Aorta (tissue), 5 donors: ENCODE measurements around the gene DCAF8. TPM values are rescaled to one million over a fixed set of nuclear protein-coding genes. Genes with fewer than 3 reads are reported as not detected.
"Not testable (repeated sequence)": the region's sequence is repeated elsewhere in the genome, so short reads cannot be mapped to it uniquely, and the experiment has no call there.

Experiments used
- ATAC-seq: fragments of 200-7000 bp; cut with Tn5 transposase; one replicate; pipeline ENCODE4 v1.9.1; 2022; ENCODE audit warnings: moderate library complexity; ENCODE audit not compliant: low FRiP score
- DNase-seq, 2 donors: peaks; one replicate each; pipeline ENCODE4 v3.0.0-alpha.2; 2020
- H3K27ac ChIP-seq, 2 donors: one replicate each; pipeline ENCODE4 v1.5.1; 2013; ENCODE audit warnings: low read length in 2 of 2, mild to moderate bottlenecking in 2 of 2, moderate library complexity in 2 of 2, control low read depth in 1 of 2, inconsistent platforms in 1 of 2, low read depth in 1 of 2
- H3K27me3 ChIP-seq, 2 donors: one replicate each; pipeline ENCODE4 v1.6.1; 2013; ENCODE audit warnings: control low read depth in 1 of 2, low read length in 1 of 2, mild to moderate bottlenecking in 1 of 2, moderate library complexity in 1 of 2; ENCODE audit not compliant: insufficient read depth in 2 of 2, control insufficient read depth in 1 of 2
- H3K36me3 ChIP-seq, 2 donors: one replicate each; pipeline ENCODE4 v1.6.1; 2013; ENCODE audit warnings: control low read depth in 1 of 2, low read length in 1 of 2, mild to moderate bottlenecking in 1 of 2; ENCODE audit not compliant: insufficient read depth in 2 of 2, control insufficient read depth in 1 of 2
- H3K4me1 ChIP-seq, 2 donors: one replicate each; pipeline ENCODE4 v1.6.1; 2013; ENCODE audit warnings: low read length in 2 of 2, control low read depth in 1 of 2, mild to moderate bottlenecking in 1 of 2, moderate library complexity in 1 of 2; ENCODE audit not compliant: insufficient read depth in 2 of 2, control insufficient read depth in 1 of 2
- H3K4me3 ChIP-seq, 2 donors: one replicate each; pipeline ENCODE4 v1.5.1; 2013; ENCODE audit warnings: low read length in 2 of 2, control low read depth in 1 of 2, mild to moderate bottlenecking in 1 of 2
- H3K9me3 ChIP-seq: one replicate; pipeline ENCODE4 v1.6.1; 2013; ENCODE audit warnings: mild to moderate bottlenecking, low read length; ENCODE audit not compliant: control insufficient read depth
- WGBS, 2 donors: extraction: QIAGEN DNeasy Blood & Tissue Kit; methylation state at CpG; one replicate each; pipeline ENCODE4 v1.1.7; 2013; 5-methylcytosine and 5-hydroxymethylcytosine counted together
- intact Hi-C, 2 donors: fragments of 100-400 bp; cut with DNase I; formaldehyde crosslinking; loops; one replicate each; pipeline versions ENCODE4 v1.14.2 to v1.15.0; 2022
- polyA plus RNA-seq, 2 donors: library from polyadenylated mRNA; stranded (reverse); fragments of 200-250 nt; gene quantifications; one replicate each; pipeline ENCODE4 v1.2.3, GENCODE V29; 2013
- total RNA-seq, 2 donors: library from RNA; stranded (reverse); fragmentation: NEBNext Ultra II Directional; extraction: Animal tissue kit (Norgen Biotek cat#: 25700); gene quantifications; one replicate each; pipeline ENCODE4 v1.2.1, GENCODE V29; 2021
- donor health status: healthy with polysubstance abuse.
- donor health status: Bipolar disorder and iron deficiency.
- donor health status: DM: no; HTN: no; CAD: no.
- donor health status: DM: no; HTN: no; CAD: no.
- donor health status: DM: yes; HTN: yes; CAD: no.

Gene DCAF8
- total and polyA plus RNA-seq, 4 donors: 39.2 to 152 (median 131) TPM

GRCh38 chr1:160293020-160293968 is 30.9 kb upstream of the DCAF8 start:
- intact Hi-C loops: loop anchor here (5.0 kb wide), 2 partner anchors 101 to 191 kb away; partner anchors contain the start of gene CASQ1 (in 1 of the 2)
- DNase-seq: no peak
- no peak for ATAC-seq
- Histone ChIP-seq H3K27me3 (no peaks in the 10 kb centered on the region), H3K4me1 (no peaks in the 10 kb centered on the region), H3K36me3 (peaks cover 40 to 41% of the 10 kb centered on the region in 2 donors), H3K4me3 (no peak overlapping the region), H3K9me3 (no peaks in the 10 kb centered on the region), H3K27ac (no peak overlapping the region)
- 75 to 77% methylated on average over 8 of the region's 8 CpGs for WGBS, 2 donors

DNA sequence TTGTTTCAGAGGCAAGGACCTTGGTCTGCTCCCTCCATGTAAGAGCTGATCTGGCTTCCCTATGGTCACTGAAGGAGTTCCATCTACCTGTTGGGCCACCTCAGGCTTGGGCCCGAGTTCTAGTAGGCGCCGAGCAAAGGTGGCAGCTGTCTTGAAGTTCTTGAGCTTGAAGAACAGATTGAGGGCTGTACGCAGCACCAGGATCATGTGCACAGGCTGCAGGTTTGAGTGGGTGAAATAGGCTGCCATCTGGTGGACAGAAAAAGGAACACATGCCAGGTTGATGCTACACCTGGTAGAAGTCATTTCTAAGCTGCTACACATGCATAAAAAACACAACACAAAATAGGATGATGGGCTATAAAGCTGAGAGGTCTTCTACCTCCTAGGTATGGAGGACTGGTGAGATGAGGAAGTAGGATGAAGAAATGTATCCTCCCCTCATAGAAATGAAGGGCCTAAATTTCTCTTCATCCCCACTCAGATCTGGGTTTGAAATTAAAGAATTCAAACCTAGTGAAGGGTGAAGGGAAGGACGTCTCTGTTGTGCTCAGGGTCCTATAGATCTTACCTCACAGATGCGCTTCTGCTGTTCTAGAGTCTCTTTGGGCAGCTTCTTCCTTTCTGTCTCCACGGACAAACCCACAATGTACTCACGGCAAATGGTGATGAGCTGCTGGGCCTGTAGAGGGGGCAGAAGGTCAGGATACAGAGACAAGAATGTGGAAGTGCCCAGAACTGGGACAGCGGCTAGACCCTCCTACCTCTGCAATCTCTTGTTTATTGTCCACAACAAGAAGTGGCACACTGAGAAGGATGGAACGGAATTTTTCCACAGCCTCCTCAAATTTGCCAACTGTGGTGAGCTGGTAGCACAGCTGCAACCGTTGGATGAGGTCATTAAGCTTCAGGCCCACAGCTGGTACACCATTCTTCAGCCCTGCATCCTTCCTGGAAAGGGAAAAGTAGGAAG is 29.2 kb upstream of the DCAF8 start:
- H3K4me3 ChIP-seq: no peak overlapping the region
- H3K9me3 ChIP-seq: no peaks in the 10 kb centered on the region
- H3K36me3 ChIP-seq: peaks cover 30 to 37% of the 10 kb centered on the region in 2 donors
- no peaks in the 10 kb centered on the region for H3K27me3 ChIP-seq
- peak overlapping the region in 1 of 2 donors; percentile 25 for H3K27ac ChIP-seq
- DNase-seq (peak in 1 of 2 donors; percentile 61), ATAC-seq (peak; percentile 83)
- H3K4me1 ChIP-seq: no peaks in the 10 kb centered on the region
- WGBS, 2 donors: 31 to 32% methylated on average over 11 of the region's 11 CpGs
- intact Hi-C loops: loop anchor here (2.0 to 5.0 kb wide), 3 partner anchors 99 to 191 kb away; partner anchors contain the start of gene CASQ1 (in 1 of the 2)

- peaks cover 16 to 17% of the 10 kb centered on the region in 2 donors for H3K36me3 ChIP-seq
Measured at GRCh38 chr1:160287769-160288168, 25.4 kb upstream of the DCAF8 start.

GRCh38 chr1:160285506-160285905 is 23.2 kb upstream of the DCAF8 start:
- no peak for ATAC-seq
- DNase-seq: no peak
- H3K4me1 ChIP-seq: peaks cover 0 to 7% of the 10 kb centered on the region in 2 donors
- no peaks in the 10 kb centered on the region for H3K9me3 ChIP-seq
- no peaks in the 10 kb centered on the region for H3K27me3 ChIP-seq
- WGBS, 2 donors: 81 to 82% methylated on average over 23 of the region's 23 CpGs
- no peak overlapping the region for H3K4me3 ChIP-seq
- intact Hi-C loops: loop anchor here (2.0 to 5.0 kb wide), 3 partner anchors 23 to 187 kb away; partner anchors contain the start of genes CASQ1 (in 1 of the 2), DCAF8 (in 1 of the 2) and IGSF8 (in 1 of the 2)
- H3K36me3 ChIP-seq: peaks cover 6 to 9% of the 10 kb centered on the region in 2 donors
- H3K27ac ChIP-seq: no peak overlapping the region

More at GRCh38 chr1:160287769-160288168, 25.4 kb upstream of the DCAF8 start:
- intact Hi-C loops: loop anchor here in 1 of 2 donors (5.0 kb wide), 1 partner anchor 95 kb away; the partner anchor contains the start of gene CASQ1
- not testable (repeated sequence) for DNase-seq, H3K27ac ChIP-seq, H3K4me1 ChIP-seq, H3K9me3 ChIP-seq, H3K4me3 ChIP-seq, ATAC-seq, H3K27me3 ChIP-seq
- WGBS, 2 donors: 92 to 93% methylated on average over 12 of the region's 12 CpGs

DNA sequence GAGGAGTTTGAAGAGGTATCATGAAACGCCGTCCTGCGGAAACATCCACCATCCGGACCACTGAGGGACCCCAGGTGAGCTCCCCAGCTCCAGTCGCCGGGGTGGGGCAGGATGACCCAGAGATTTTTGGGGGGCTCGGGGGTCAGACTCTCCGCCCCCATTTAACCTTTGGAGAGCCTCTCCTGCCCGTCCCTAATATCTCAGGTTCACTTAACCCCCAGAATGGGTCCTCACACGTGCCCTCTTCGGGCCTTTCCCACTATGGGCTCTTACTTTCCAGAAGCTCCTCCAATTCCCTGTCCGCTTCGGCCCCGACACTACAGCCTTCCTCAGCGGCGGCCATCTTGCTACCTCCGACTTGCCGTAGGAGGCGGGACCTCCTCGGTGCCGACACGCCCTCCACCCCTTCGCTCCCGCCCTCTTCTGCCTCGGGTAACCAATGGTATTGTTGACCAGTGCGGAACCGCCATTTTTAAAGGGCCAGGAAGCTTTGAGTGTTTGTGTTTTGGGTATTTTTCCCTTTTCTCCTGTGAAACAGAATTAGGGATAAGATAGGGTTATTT is 22.5 kb upstream of the DCAF8 start, which contains the start of gene PEX19:
TSS of gene PEX19 (minus strand) at position 352 of the 563 bp plus-strand sequence. CDS start at position 343, 9 bp downstream.
- Histone ChIP-seq H3K27me3 (no peaks in the 10 kb centered on the region), H3K4me3 (peak within 1 kb of the TSS; percentile 73 to 83), H3K36me3 (peaks cover 1 to 3% of the 10 kb centered on the region in 2 donors), H3K9me3 (no peaks in the 10 kb centered on the region), H3K27ac (peak within 1 kb of the TSS in 1 of 2 donors; percentile 58), H3K4me1 (peaks cover 0 to 7% of the 10 kb centered on the region in 2 donors)
- ATAC-seq (peak; percentile 99), DNase-seq (peak; percentile 96 to 97)
- 0% methylated on average over 27 of the region's 27 CpGs for WGBS, 2 donors
- intact Hi-C loops: loop anchor here (2.0 to 5.0 kb wide), 3 partner anchors 22 to 186 kb away; partner anchors contain the start of genes CASQ1 (in 1 of the 2), DCAF8 (in 1 of the 2) and IGSF8 (in 1 of the 2)

DNA sequence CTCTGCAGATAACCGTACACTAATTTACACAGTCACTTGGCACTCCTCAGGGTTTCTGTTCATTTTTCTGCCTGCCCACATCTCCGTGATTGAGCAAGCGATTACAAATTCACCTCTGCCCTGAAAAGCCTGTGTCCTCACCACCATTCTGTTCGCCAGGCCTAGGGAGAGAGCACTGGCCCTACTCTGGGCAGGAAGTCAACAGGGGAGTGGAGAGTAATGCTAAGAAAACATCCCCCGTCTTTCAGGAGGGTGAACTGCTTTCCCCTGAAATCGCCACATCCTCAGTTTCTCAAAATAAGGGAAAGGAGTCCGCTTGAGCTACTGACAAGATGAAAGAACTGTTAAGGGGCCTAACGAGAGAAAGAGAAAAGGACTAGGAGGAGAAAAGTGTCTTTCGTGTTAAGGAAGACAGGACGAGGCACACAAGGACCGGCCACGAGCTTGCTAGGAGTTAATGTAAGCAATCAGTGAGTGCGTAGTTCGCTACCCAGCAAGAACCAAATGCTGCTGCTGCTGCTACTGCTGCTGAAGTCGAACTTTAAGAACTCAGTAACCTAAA is 22.0 kb upstream of the DCAF8 start:
- Histone ChIP-seq H3K4me1 (peaks cover 0 to 7% of the 10 kb centered on the region in 2 donors), H3K36me3 (peaks cover 0 to 4% of the 10 kb centered on the region in 2 donors), H3K27me3 (no peaks in the 10 kb centered on the region), H3K9me3 (no peaks in the 10 kb centered on the region), H3K4me3 (peak overlapping the region; percentile 73 to 83), H3K27ac (peak overlapping the region in 1 of 2 donors; percentile 58)
- intact Hi-C loops: loop anchor here in 1 of 2 donors (2.0 kb wide), 2 partner anchors 22 to 186 kb away; partner anchors contain the start of genes DCAF8 and IGSF8
- WGBS, 2 donors: 1% methylated on average over 15 of the region's 15 CpGs
- DNase-seq (no peak), ATAC-seq (peak; percentile 59)

GRCh38 chr1:160282807-160283206 is 20.5 kb upstream of the DCAF8 start:
- no peaks in the 10 kb centered on the region for H3K27me3 ChIP-seq
- no peak for DNase-seq
- no peak for ATAC-seq
- WGBS, 2 donors: 87 to 89% methylated on average over 7 of the region's 7 CpGs
- peaks cover 1 to 10% of the 10 kb centered on the region in 2 donors for H3K36me3 ChIP-seq
- peaks cover 0 to 7% of the 10 kb centered on the region in 2 donors for H3K4me1 ChIP-seq
- intact Hi-C loops: no loop called here
- H3K4me3 ChIP-seq: no peak overlapping the region
- no peaks in the 10 kb centered on the region for H3K9me3 ChIP-seq
- H3K27ac ChIP-seq: no peak overlapping the region
